ENCODE data around the gene TTC9C.
"Not testable (repeated sequence)": the region's sequence is repeated elsewhere in the genome, so short reads cannot be mapped to it uniquely, and the experiment has no call there.

The TTC9C gene

GRCh38 chr11:62747475-62748160, 19.3 kb downstream of the TTC9C start:
- H3K9me3 ChIP-seq (ENCODE audit: control insufficient read depth in 2 of 2, low read length in 2 of 2) = no peaks in the 10 kb centered on the region
- no peak overlapping the region for H3K9ac ChIP-seq (ENCODE audit: low read depth in 1 of 2, low read length in 2 of 2)
- no peak overlapping the region for H3K4me3 ChIP-seq (ENCODE audit: low read length in 2 of 2)
- no peaks in the 10 kb centered on the region for H3K27me3 ChIP-seq (ENCODE audit: control insufficient read depth in 2 of 2, insufficient read depth in 2 of 2, low read length in 2 of 2)
- peaks cover 2 to 3% of the 10 kb centered on the region in 2 donors for H3K4me1 ChIP-seq (ENCODE audit: control insufficient read depth in 2 of 2, insufficient read depth in 2 of 2, low read length in 2 of 2)
- peaks cover 6 to 11% of the 10 kb centered on the region in 2 donors for H3K36me3 ChIP-seq (ENCODE audit: control insufficient read depth in 2 of 2, insufficient read depth in 2 of 2, low read length in 2 of 2)
- no peak overlapping the region for H3K27ac ChIP-seq (ENCODE audit: low read depth in 2 of 2, low read length in 2 of 2)

- not testable (repeated sequence) for H3K27me3 ChIP-seq (ENCODE audit: control insufficient read depth in 2 of 2, insufficient read depth in 2 of 2, low read length in 2 of 2)
Observed at GRCh38 chr11:62749931-62750330, 21.6 kb downstream of the TTC9C start.

GRCh38 chr11:62752177-62752785, 24.0 kb downstream of the TTC9C start:
- H3K9me3 ChIP-seq (ENCODE audit: control insufficient read depth in 2 of 2, low read length in 2 of 2) = no peaks in the 10 kb centered on the region
- no peaks in the 10 kb centered on the region for H3K27me3 ChIP-seq (ENCODE audit: control insufficient read depth in 2 of 2, insufficient read depth in 2 of 2, low read length in 2 of 2)
- H3K9ac ChIP-seq (ENCODE audit: low read depth in 1 of 2, low read length in 2 of 2) = no peak overlapping the region
- H3K4me1 ChIP-seq (ENCODE audit: control insufficient read depth in 2 of 2, insufficient read depth in 2 of 2, low read length in 2 of 2) = peaks cover 11 to 16% of the 10 kb centered on the region in 2 donors
- peaks cover 6 to 15% of the 10 kb centered on the region in 2 donors for H3K36me3 ChIP-seq (ENCODE audit: control insufficient read depth in 2 of 2, insufficient read depth in 2 of 2, low read length in 2 of 2)
- no peak overlapping the region for H3K27ac ChIP-seq (ENCODE audit: low read depth in 2 of 2, low read length in 2 of 2)
- H3K4me3 ChIP-seq (ENCODE audit: low read length in 2 of 2) = no peak overlapping the region

More at GRCh38 chr11:62749931-62750330, 21.6 kb downstream of the TTC9C start:
- H3K4me3 ChIP-seq (ENCODE audit: low read length in 2 of 2); H3K9me3 ChIP-seq (ENCODE audit: control insufficient read depth in 2 of 2, low read length in 2 of 2); H3K9ac ChIP-seq (ENCODE audit: low read depth in 1 of 2, low read length in 2 of 2); H3K27ac ChIP-seq (ENCODE audit: low read depth in 2 of 2, low read length in 2 of 2): not testable (repeated sequence)
- Histone ChIP-seq H3K4me1 (ENCODE audit: control insufficient read depth in 2 of 2, insufficient read depth in 2 of 2, low read length in 2 of 2) (peaks cover 11 to 16% of the 10 kb centered on the region in 2 donors), H3K36me3 (ENCODE audit: control insufficient read depth in 2 of 2, insufficient read depth in 2 of 2, low read length in 2 of 2) (peaks cover 6 to 15% of the 10 kb centered on the region in 2 donors)

- Histone ChIP-seq H3K4me1 (ENCODE audit: control insufficient read depth in 2 of 2, insufficient read depth in 2 of 2, low read length in 2 of 2) (peaks cover 11 to 16% of the 10 kb centered on the region in 2 donors), H3K27me3 (ENCODE audit: control insufficient read depth in 2 of 2, insufficient read depth in 2 of 2, low read length in 2 of 2) (no peaks in the 10 kb centered on the region), H3K4me3 (ENCODE audit: low read length in 2 of 2) (peak overlapping the region; percentile 97), H3K27ac (ENCODE audit: low read depth in 2 of 2, low read length in 2 of 2) (peak overlapping the region; percentile 91 to 95), H3K9ac (ENCODE audit: low read depth in 1 of 2, low read length in 2 of 2) (peak overlapping the region; percentile 54 to 74), H3K36me3 (ENCODE audit: control insufficient read depth in 2 of 2, insufficient read depth in 2 of 2, low read length in 2 of 2) (peaks cover 6 to 15% of the 10 kb centered on the region in 2 donors), H3K9me3 (ENCODE audit: control insufficient read depth in 2 of 2, low read length in 2 of 2) (no peaks in the 10 kb centered on the region)
Observed at GRCh38 chr11:62752994-62753735, 24.9 kb downstream of the TTC9C start.

GRCh38 chr11:62753736-62754603, 25.7 kb downstream of the TTC9C start, which contains the start of gene ZBTB3:
TSS of gene ZBTB3 (minus strand) at chr11:62754160. CDS start at chr11:62753664, 496 bp downstream.
- H3K9ac ChIP-seq (ENCODE audit: low read depth in 1 of 2, low read length in 2 of 2) = peak within 1 kb of the TSS; percentile 80 to 96

GRCh38 chr11:62755086-62755615, 26.9 kb downstream of the TTC9C start:
- H3K4me1 ChIP-seq (ENCODE audit: control insufficient read depth in 2 of 2, insufficient read depth in 2 of 2, low read length in 2 of 2) = peaks cover 11 to 16% of the 10 kb centered on the region in 2 donors
- no peak overlapping the region for H3K27ac ChIP-seq (ENCODE audit: low read depth in 2 of 2, low read length in 2 of 2)
- H3K9ac ChIP-seq (ENCODE audit: low read depth in 1 of 2, low read length in 2 of 2) = no peak overlapping the region
- peaks cover 6 to 11% of the 10 kb centered on the region in 2 donors for H3K36me3 ChIP-seq (ENCODE audit: control insufficient read depth in 2 of 2, insufficient read depth in 2 of 2, low read length in 2 of 2)
- no peaks in the 10 kb centered on the region for H3K9me3 ChIP-seq (ENCODE audit: control insufficient read depth in 2 of 2, low read length in 2 of 2)
- no peaks in the 10 kb centered on the region for H3K27me3 ChIP-seq (ENCODE audit: control insufficient read depth in 2 of 2, insufficient read depth in 2 of 2, low read length in 2 of 2)
- H3K4me3 ChIP-seq (ENCODE audit: low read length in 2 of 2) = no peak overlapping the region

More at GRCh38 chr11:62753736-62754603, 25.7 kb downstream of the TTC9C start, which contains the start of gene ZBTB3:
- Histone ChIP-seq H3K36me3 (ENCODE audit: control insufficient read depth in 2 of 2, insufficient read depth in 2 of 2, low read length in 2 of 2) (peaks cover 6 to 12% of the 10 kb centered on the region in 2 donors), H3K4me1 (ENCODE audit: control insufficient read depth in 2 of 2, insufficient read depth in 2 of 2, low read length in 2 of 2) (peaks cover 11 to 16% of the 10 kb centered on the region in 2 donors), H3K4me3 (ENCODE audit: low read length in 2 of 2) (peak within 1 kb of the TSS; percentile 97), H3K27me3 (ENCODE audit: control insufficient read depth in 2 of 2, insufficient read depth in 2 of 2, low read length in 2 of 2) (no peaks in the 10 kb centered on the region), H3K27ac (ENCODE audit: low read depth in 2 of 2, low read length in 2 of 2) (peak within 1 kb of the TSS; percentile 91 to 95), H3K9me3 (ENCODE audit: control insufficient read depth in 2 of 2, low read length in 2 of 2) (no peaks in the 10 kb centered on the region)

GRCh38 chr11:62757846-62758788, 29.8 kb downstream of the TTC9C start:
- no peak overlapping the region for H3K9ac ChIP-seq (ENCODE audit: low read depth in 1 of 2, low read length in 2 of 2)
- no peaks in the 10 kb centered on the region for H3K9me3 ChIP-seq (ENCODE audit: control insufficient read depth in 2 of 2, low read length in 2 of 2)
- peaks cover 19 to 22% of the 10 kb centered on the region in 2 donors for H3K4me1 ChIP-seq (ENCODE audit: control insufficient read depth in 2 of 2, insufficient read depth in 2 of 2, low read length in 2 of 2)
- no peaks in the 10 kb centered on the region for H3K36me3 ChIP-seq (ENCODE audit: control insufficient read depth in 2 of 2, insufficient read depth in 2 of 2, low read length in 2 of 2)
- no peak overlapping the region for H3K4me3 ChIP-seq (ENCODE audit: low read length in 2 of 2)
- H3K27me3 ChIP-seq (ENCODE audit: control insufficient read depth in 2 of 2, insufficient read depth in 2 of 2, low read length in 2 of 2) = no peaks in the 10 kb centered on the region
- H3K27ac ChIP-seq (ENCODE audit: low read depth in 2 of 2, low read length in 2 of 2) = no peak overlapping the region

GRCh38 chr11:62760867-62761227, 32.6 kb downstream of the TTC9C start:
- H3K36me3 ChIP-seq (ENCODE audit: control insufficient read depth in 2 of 2, insufficient read depth in 2 of 2, low read length in 2 of 2); H3K27me3 ChIP-seq (ENCODE audit: control insufficient read depth in 2 of 2, insufficient read depth in 2 of 2, low read length in 2 of 2); H3K27ac ChIP-seq (ENCODE audit: low read depth in 2 of 2, low read length in 2 of 2); H3K9ac ChIP-seq (ENCODE audit: low read depth in 1 of 2, low read length in 2 of 2); H3K9me3 ChIP-seq (ENCODE audit: control insufficient read depth in 2 of 2, low read length in 2 of 2): not testable (repeated sequence)
- peaks cover 13 to 14% of the 10 kb centered on the region in 2 donors for H3K4me1 ChIP-seq (ENCODE audit: control insufficient read depth in 2 of 2, insufficient read depth in 2 of 2, low read length in 2 of 2)
- peak overlapping the region; percentile 41 to 43 for H3K4me3 ChIP-seq (ENCODE audit: low read length in 2 of 2)

Data from mucosa of rectum (tissue), 2 donors.